Caco-2 (cell line): Measurements from ENCODE around the gene MTM1. TPM values are rescaled to one million over a fixed set of nuclear protein-coding genes. Genes with fewer than 3 reads are reported as not detected.

Experiments
- BruUV-seq: library from RNA; stranded (reverse); fragments of 400-500 nt; replicated peaks from 2 replicates; lab custom pipeline; 2021; lab: Mats Ljungman, UMichigan
- CTCF ChIA-PET: fragments of 300-600 bp; sonication (Branson Sonifier 250); formaldehyde crosslinking; loops from one replicate; lab custom pipeline; 2022; ENCODE audit warnings: antibody characterized with exemption; lab: Charles Lee
- POLR2A ChIA-PET: fragments of 300-600 bp; sonication (Branson Sonifier 250); formaldehyde crosslinking; loops from one replicate; lab custom pipeline; 2022; ENCODE audit warnings: antibody characterized with exemption; lab: Charles Lee
- DNase-seq, 2 experiments: peaks; one replicate each; pipeline versions ENCODE4 v3.0.0 to v3.0.0-alpha.2; 2020 to 2022
- H3K27me3 ChIP-seq: replicated peaks from 2 replicates; pipeline ENCODE4 v1.6.0; 2011; ENCODE audit warnings: low read length; ENCODE audit not compliant: control insufficient read depth, insufficient read depth
- H3K36me3 ChIP-seq: 2 replicates; pipeline ENCODE4 v1.5.1; 2011; ENCODE audit warnings: low read length; ENCODE audit not compliant: control insufficient read depth, insufficient read depth
- H3K4me1 ChIP-seq: fragments of 250-450 bp; sonication (Bioruptor Pico); 2 replicates; pipeline ENCODE4 v1.5.1; 2020; ENCODE audit warnings: mild to moderate bottlenecking
- H3K4me3 ChIP-seq: 2 replicates; pipeline ENCODE4 v1.5.1; 2011; ENCODE audit warnings: low read depth, mild to moderate bottlenecking, control low read depth, low read length
- H3K9me3 ChIP-seq: fragments of 250-450 bp; sonication (Bioruptor Pico); 2 replicates; pipeline ENCODE4 v1.5.1; 2020; ENCODE audit warnings: mild to moderate bottlenecking, moderate library complexity
- H3K27ac Mint-ChIP-seq: one replicate; pipeline ENCODE4 v1.8.0; 2022; ENCODE audit warnings: mixed read lengths; ENCODE audit not compliant: unreplicated experiment
- H3K27me3 Mint-ChIP-seq: one replicate; pipeline ENCODE4 v1.8.0; 2022; ENCODE audit warnings: mixed read lengths; ENCODE audit not compliant: insufficient read depth, unreplicated experiment
- H3K36me3 Mint-ChIP-seq: one replicate; pipeline ENCODE4 v1.8.0; 2022; ENCODE audit warnings: mild to moderate bottlenecking, mixed read lengths; ENCODE audit not compliant: insufficient read depth, unreplicated experiment
- H3K4me1 Mint-ChIP-seq: one replicate; pipeline ENCODE4 v1.8.0; 2022; ENCODE audit warnings: low read depth, mixed read lengths; ENCODE audit not compliant: unreplicated experiment
- H3K4me3 Mint-ChIP-seq: one replicate; pipeline ENCODE4 v1.8.0; 2022; ENCODE audit warnings: mild to moderate bottlenecking, moderate library complexity, mixed read lengths; ENCODE audit not compliant: unreplicated experiment
- H3K9me3 Mint-ChIP-seq: one replicate; pipeline ENCODE4 v1.8.0; 2022; ENCODE audit warnings: mixed read lengths; ENCODE audit not compliant: unreplicated experiment
- intact Hi-C: fragments of 100-400 bp; cut with micrococcal nuclease; formaldehyde crosslinking; loops from one replicate; pipeline ENCODE4 v1.10.0; 2022; ENCODE audit not compliant: unreplicated experiment
- total RNA-seq: library from RNA; stranded (reverse); gene quantifications from 2 replicates; pipeline ENCODE4 v1.2.3, GENCODE V29; 2022
- TF ChIP-seq, protein P1 (sequence below), 2 experiments: fragments of 200-600 bp in 1 of 2; IDR thresholded peaks; 1 replicate in 1 of 2; 2 replicates in 1 of 2; pipeline versions ENCODE4 v1.5.1 to v1.8.0; 2011 to 2022; ENCODE audit warnings: antibody characterized with exemption in 1 of 2, control low read depth in 1 of 2, inconsistent platforms in 1 of 2, low read depth in 1 of 2, low read length in 1 of 2, mild to moderate bottlenecking in 1 of 2, moderate library complexity in 1 of 2; ENCODE audit not compliant: insufficient read depth in 1 of 2, severe bottlenecking in 1 of 2, unreplicated experiment in 1 of 2

Gene MTM1
- total RNA-seq, 1 experiment from 2014 or later = 9.7 TPM

GRCh38 chrX:150701377-150701776, 133.0 kb downstream of the MTM1 start:
- Mint-ChIP-seq H3K27me3 (no peaks in the 10 kb centered on the region), H3K4me1 (no peaks in the 10 kb centered on the region), H3K36me3 (peaks cover 7% of the 10 kb centered on the region), H3K9me3 (no peaks in the 10 kb centered on the region), H3K4me3 (no peak overlapping the region), H3K27ac (no peak overlapping the region)
- TF ChIP-seq, protein P1, sequence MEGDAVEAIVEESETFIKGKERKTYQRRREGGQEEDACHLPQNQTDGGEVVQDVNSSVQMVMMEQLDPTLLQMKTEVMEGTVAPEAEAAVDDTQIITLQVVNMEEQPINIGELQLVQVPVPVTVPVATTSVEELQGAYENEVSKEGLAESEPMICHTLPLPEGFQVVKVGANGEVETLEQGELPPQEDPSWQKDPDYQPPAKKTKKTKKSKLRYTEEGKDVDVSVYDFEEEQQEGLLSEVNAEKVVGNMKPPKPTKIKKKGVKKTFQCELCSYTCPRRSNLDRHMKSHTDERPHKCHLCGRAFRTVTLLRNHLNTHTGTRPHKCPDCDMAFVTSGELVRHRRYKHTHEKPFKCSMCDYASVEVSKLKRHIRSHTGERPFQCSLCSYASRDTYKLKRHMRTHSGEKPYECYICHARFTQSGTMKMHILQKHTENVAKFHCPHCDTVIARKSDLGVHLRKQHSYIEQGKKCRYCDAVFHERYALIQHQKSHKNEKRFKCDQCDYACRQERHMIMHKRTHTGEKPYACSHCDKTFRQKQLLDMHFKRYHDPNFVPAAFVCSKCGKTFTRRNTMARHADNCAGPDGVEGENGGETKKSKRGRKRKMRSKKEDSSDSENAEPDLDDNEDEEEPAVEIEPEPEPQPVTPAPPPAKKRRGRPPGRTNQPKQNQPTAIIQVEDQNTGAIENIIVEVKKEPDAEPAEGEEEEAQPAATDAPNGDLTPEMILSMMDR (IDR thresholded peaks at IDR 0.05; ENCODE audit: insufficient read depth in 1 of 2, low read depth in 1 of 2, low read length in 1 of 2, severe bottlenecking in 1 of 2, unreplicated experiment in 1 of 2) = no peak
- no peaks in the 10 kb centered on the region for H3K9me3 ChIP-seq
- CTCF ChIA-PET = no interaction called here
- H3K4me3 ChIP-seq = no peak overlapping the region
- no peak for DNase-seq
- H3K27me3 ChIP-seq = no peaks in the 10 kb centered on the region
- BruUV-seq = no TSS peak
- no peaks in the 10 kb centered on the region for H3K4me1 ChIP-seq
- POLR2A ChIA-PET = no interaction called here
- intact Hi-C loops = no loop called here
- no peaks in the 10 kb centered on the region for H3K36me3 ChIP-seq

DNA sequence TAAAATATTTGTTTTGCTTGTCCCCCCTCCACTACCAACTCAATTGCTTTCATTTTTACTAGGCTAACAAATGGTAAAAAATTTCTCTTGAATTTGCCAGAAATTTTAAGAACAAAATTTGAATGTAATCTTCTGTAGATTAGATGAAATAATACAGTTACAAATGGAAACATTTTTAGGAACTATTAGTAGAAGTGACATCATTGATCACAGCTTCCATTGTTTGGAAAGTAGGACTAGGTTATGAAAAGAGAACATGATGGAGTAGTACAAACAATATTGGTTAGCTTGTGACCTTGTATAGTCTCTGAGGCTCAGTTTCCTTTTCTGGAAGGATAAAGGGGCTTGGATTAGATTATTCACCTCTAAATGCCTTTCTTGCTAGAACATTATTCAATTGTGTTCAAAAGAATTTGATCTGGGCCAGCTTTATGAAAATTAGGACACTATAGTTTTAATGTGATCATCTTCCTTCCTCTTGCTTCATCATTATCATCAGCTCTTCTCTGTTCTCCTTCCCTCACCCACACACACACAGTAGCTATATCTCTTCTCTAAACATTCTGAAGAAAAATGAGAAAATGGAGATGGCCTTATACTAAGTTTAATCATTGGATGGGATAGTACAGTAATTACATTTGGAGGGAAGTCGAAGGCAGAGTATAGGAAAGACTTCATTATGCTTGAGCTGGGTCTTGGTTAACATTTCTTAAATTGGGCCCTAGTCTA, 134.7 kb downstream of the MTM1 start:
- POLR2A ChIA-PET = interaction anchor here (0.5 kb wide), 1 partner anchor 11 kb away, joined by 4 read pairs; no protein-coding TSS in a partner anchor
- TF ChIP-seq, protein P1 (IDR thresholded peaks at IDR 0.05; ENCODE audit: insufficient read depth in 1 of 2, low read depth in 1 of 2, low read length in 1 of 2, severe bottlenecking in 1 of 2, unreplicated experiment in 1 of 2) = no peak
- BruUV-seq = no TSS peak
- Mint-ChIP-seq H3K4me1 (no peaks in the 10 kb centered on the region), H3K27me3 (no peaks in the 10 kb centered on the region), H3K9me3 (no peaks in the 10 kb centered on the region), H3K4me3 (no peak overlapping the region), H3K27ac (no peak overlapping the region), H3K36me3 (peaks cover 12% of the 10 kb centered on the region)
- DNase-seq = no peak
- CTCF ChIA-PET = no interaction called here
- H3K9me3 ChIP-seq = no peaks in the 10 kb centered on the region
- intact Hi-C loops = no loop called here
- no peaks in the 10 kb centered on the region for H3K36me3 ChIP-seq
- no peaks in the 10 kb centered on the region for H3K27me3 ChIP-seq
- H3K4me1 ChIP-seq = no peaks in the 10 kb centered on the region
- no peak overlapping the region for H3K4me3 ChIP-seq

- Mint-ChIP-seq H3K9me3 (no peaks in the 10 kb centered on the region), H3K27ac (no peak overlapping the region), H3K4me1 (no peaks in the 10 kb centered on the region), H3K36me3 (peaks cover 12% of the 10 kb centered on the region), H3K27me3 (no peaks in the 10 kb centered on the region), H3K4me3 (no peak overlapping the region)
- no peaks in the 10 kb centered on the region for H3K27me3 ChIP-seq
- CTCF ChIA-PET = no interaction called here
- no peaks in the 10 kb centered on the region for H3K9me3 ChIP-seq
- TF ChIP-seq, protein P1 (IDR thresholded peaks at IDR 0.05; ENCODE audit: insufficient read depth in 1 of 2, low read depth in 1 of 2, low read length in 1 of 2, severe bottlenecking in 1 of 2, unreplicated experiment in 1 of 2) = no peak
- POLR2A ChIA-PET = interaction anchor here (0.5 kb wide), 1 partner anchor 11 kb away, joined by 4 read pairs; no protein-coding TSS in a partner anchor
- intact Hi-C loops = no loop called here
- no peak for DNase-seq
- BruUV-seq = no TSS peak
- H3K4me3 ChIP-seq = no peak overlapping the region
- no peaks in the 10 kb centered on the region for H3K36me3 ChIP-seq
- no peaks in the 10 kb centered on the region for H3K4me1 ChIP-seq
Measured at GRCh38 chrX:150703695-150703974, 135.2 kb downstream of the MTM1 start.
